ENCODE measurements around the gene S100PBP. TPM values are rescaled to one million over a fixed set of nuclear protein-coding genes. Genes with fewer than 3 reads are reported as not detected.

S100PBP gene
- total and polyA plus RNA-seq, 9 of the 15 experiments (the other 6 are each of a cell fraction or from before 2014, with no cell fraction given), result 22.9 to 60.2 (median 32.9) TPM

DNA sequence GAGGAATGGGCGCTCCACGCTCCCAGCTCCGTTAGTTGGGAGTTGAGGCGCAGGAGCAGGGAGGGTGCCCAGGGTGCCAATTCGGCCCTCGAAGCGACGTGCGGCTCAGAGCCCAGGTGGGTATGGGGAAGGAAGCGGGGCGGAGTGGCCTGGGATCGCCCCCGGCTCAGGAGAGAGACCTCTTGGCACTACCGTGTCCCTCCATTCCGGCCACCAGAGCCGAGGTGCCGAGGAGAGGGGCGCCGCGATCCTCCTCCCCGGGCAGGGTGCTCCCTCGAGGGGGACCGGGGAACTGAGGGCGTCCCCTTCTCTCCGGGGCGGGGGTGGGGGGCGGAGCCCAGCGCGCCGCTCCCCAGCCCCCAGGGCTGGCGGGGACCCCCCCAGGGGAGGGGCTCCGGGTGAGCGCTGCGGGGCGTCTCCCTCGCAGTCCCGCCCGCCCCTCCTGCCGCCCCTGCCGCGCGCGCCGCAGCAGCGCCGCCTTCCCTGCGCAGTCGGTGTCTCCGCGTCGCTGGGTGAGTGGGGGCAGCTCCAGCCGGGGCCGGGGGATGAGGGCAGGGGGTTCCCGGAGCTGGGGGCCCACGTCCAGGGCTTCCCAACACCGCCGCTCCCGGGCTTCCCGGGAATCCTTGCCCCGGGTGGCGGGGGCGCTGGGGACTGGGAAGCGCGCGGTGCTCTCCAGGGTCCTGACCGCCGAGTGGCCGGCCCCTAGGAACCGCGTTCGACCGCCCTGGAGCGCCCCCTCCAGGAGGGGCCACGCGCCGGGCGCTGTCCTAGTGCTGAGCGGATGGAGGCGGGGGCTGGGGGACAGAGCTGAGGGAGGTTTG is 68.8 kb downstream of the S100PBP start, which contains the start of gene HPCA (continued):
- no peak for TF ChIP-seq EWSR1 (IDR thresholded peaks at IDR 0.05; ENCODE audit: borderline replicate concordance, low read depth, partially characterized antibody)
- 0 out of 2 replicates have a peak, but pooled peaks have one; percentile 37 for TF ChIP-seq ELF2 (CRISPR knock-in tag; IDR thresholded peaks at IDR 0.05)
- TF ChIP-seq SIN3A (IDR thresholded peaks at IDR 0.05; ENCODE audit: borderline replicate concordance in 2 of 2, control insufficient read depth in 1 of 2, low read depth in 2 of 2, low read length in 2 of 2), result peak; percentile 98 to 100
- TF ChIP-seq ZNF143 (CRISPR knock-in tag; IDR thresholded peaks at IDR 0.05), result peak; percentile 62; the same call in 1 of the 2 replicates
- no peak for TF ChIP-seq ARNT (IDR thresholded peaks at IDR 0.05)
- no peak for TF ChIP-seq BRF1 (IDR thresholded peaks at IDR 0.05; ENCODE audit: borderline replicate concordance, extremely low read depth, insufficient read length)
- TF ChIP-seq HDAC3 (IDR thresholded peaks at IDR 0.05; ENCODE audit: borderline replicate concordance, partially characterized antibody), result no peak
- TF ChIP-seq KLF1 (tag; IDR thresholded peaks at IDR 0.05), result no peak
- no peak for TF ChIP-seq RBM17 (IDR thresholded peaks at IDR 0.05; ENCODE audit: borderline replicate concordance, low read depth, low read length)
- peak; percentile 16 for TF ChIP-seq TBP (optimal IDR thresholded peaks at IDR 0.05; ENCODE audit: low read depth, low read length)
- TF ChIP-seq, protein P1, sequence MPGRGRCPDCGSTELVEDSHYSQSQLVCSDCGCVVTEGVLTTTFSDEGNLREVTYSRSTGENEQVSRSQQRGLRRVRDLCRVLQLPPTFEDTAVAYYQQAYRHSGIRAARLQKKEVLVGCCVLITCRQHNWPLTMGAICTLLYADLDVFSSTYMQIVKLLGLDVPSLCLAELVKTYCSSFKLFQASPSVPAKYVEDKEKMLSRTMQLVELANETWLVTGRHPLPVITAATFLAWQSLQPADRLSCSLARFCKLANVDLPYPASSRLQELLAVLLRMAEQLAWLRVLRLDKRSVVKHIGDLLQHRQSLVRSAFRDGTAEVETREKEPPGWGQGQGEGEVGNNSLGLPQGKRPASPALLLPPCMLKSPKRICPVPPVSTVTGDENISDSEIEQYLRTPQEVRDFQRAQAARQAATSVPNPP (IDR thresholded peaks at IDR 0.05; ENCODE audit: borderline replicate concordance, insufficient read depth, insufficient read length), result no peak
- TF ChIP-seq SMARCB1 (IDR thresholded peaks at IDR 0.05; ENCODE audit: insufficient read length, low read depth), result peak; percentile 71
- TF ChIP-seq NFYB (IDR thresholded peaks at IDR 0.05; ENCODE audit: extremely low read depth, insufficient read length), result no peak
- TF ChIP-seq SNIP1 (IDR thresholded peaks at IDR 0.05; ENCODE audit: low read depth), result no peak
- TF ChIP-seq BACH1 (tag; IDR thresholded peaks at IDR 0.05), result no peak
- TF ChIP-seq ZNF23 (CRISPR knock-in tag; IDR thresholded peaks at IDR 0.05), result peak; percentile 37; the same call in 1 of the 2 replicates
- peak; percentile 72 for TF ChIP-seq MXI1 (IDR thresholded peaks at IDR 0.05; ENCODE audit: low read depth, low read length)
- TF ChIP-seq GABPB1 (CRISPR knock-in tag; IDR thresholded peaks at IDR 0.05), result peak; percentile 93
- TF ChIP-seq, protein P2, sequence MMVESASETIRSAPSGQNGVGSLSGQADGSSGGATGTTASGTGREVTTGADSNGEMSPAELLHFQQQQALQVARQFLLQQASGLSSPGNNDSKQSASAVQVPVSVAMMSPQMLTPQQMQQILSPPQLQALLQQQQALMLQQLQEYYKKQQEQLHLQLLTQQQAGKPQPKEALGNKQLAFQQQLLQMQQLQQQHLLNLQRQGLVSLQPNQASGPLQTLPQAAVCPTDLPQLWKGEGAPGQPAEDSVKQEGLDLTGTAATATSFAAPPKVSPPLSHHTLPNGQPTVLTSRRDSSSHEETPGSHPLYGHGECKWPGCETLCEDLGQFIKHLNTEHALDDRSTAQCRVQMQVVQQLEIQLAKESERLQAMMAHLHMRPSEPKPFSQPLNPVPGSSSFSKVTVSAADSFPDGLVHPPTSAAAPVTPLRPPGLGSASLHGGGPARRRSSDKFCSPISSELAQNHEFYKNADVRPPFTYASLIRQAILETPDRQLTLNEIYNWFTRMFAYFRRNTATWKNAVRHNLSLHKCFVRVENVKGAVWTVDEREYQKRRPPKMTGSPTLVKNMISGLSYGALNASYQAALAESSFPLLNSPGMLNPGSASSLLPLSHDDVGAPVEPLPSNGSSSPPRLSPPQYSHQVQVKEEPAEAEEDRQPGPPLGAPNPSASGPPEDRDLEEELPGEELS (CRISPR knock-in tag; IDR thresholded peaks at IDR 0.05; ENCODE audit: borderline replicate concordance), result peak; percentile 99
- TF ChIP-seq, protein P3, sequence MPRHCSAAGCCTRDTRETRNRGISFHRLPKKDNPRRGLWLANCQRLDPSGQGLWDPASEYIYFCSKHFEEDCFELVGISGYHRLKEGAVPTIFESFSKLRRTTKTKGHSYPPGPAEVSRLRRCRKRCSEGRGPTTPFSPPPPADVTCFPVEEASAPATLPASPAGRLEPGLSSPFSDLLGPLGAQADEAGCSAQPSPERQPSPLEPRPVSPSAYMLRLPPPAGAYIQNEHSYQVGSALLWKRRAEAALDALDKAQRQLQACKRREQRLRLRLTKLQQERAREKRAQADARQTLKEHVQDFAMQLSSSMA (CRISPR knock-in tag; IDR thresholded peaks at IDR 0.05), result no peak
- no peak for TF ChIP-seq IFI16 (CRISPR knock-in tag; IDR thresholded peaks at IDR 0.05)

Measured in K562 (cell line).